Prostate gland (tissue), 2 donors: ENCODE data around the gene CDRT4.

Experiments
- CTCF ChIP-seq, 4 experiments: fragments of 200-600 bp in 2 of 4; fragments of 450-650 bp in 2 of 4; sonication (generic) in 2 of 4; IDR thresholded peaks; 1 replicate in 3 of 4; 2 replicates in 1 of 4; pipeline ENCODE4 v1.5.1; 2016 to 2019; ENCODE audit warnings: antibody characterized with exemption in 4 of 4, mild to moderate bottlenecking in 2 of 4, moderate library complexity in 2 of 4
- POLR2A ChIP-seq: fragments of 450-650 bp; IDR thresholded peaks from one replicate; pipeline ENCODE4 v1.6.1; 2016; ENCODE audit warnings: antibody characterized with exemption, mild to moderate bottlenecking
- POLR2AphosphoS5 ChIP-seq: sonication (generic); formaldehyde crosslinking; IDR thresholded peaks from one replicate; pipeline ENCODE4 v1.6.1; 2017; ENCODE audit warnings: antibody characterized with exemption

- TF ChIP-seq CTCF (IDR thresholded peaks at IDR 0.05) (no peak), POLR2A (no peak), POLR2AphosphoS5 (no peak)
Measured at GRCh38 chr17:15404106-15405057, 63.0 kb downstream of the CDRT4 start.
